ENCODE results near the gene CRHR2. TPM values are rescaled to one million over a fixed set of nuclear protein-coding genes. Genes with fewer than 3 reads are reported as not detected.
A peak's percentile ranks its signal among the peaks of the same experiment; 100 is the strongest.
"Not testable (repeated sequence)": the region's sequence is repeated elsewhere in the genome, so short reads cannot be mapped to it uniquely, and the experiment has no call there.

CRHR2 gene
- total and polyA plus RNA-seq, 2 of the 4 experiments (the other 2 are of a cell fraction) = not detected

DNA sequence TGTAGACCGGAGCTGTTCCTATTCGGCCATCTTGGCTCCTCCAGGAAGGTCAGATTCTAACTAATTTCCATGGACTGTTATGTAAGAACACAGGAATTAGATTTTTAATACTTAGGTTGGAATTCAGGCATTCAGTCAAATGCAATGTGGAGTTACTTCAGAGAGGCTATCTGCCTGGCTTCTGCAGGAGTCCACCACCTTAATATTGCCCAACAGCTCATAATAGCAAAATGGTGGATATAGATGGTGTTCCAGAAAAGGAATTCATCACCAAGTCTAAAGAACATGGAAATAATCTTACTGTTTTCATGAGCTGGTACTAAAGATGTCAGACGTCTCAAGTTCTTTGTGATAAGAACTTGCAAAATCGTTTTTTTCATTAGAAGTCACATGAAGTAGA lies 39.5 kb downstream of the CRHR2 start:
- no peak overlapping the region for H4K91ac ChIP-seq (ENCODE audit: insufficient read depth, low read depth, low read length)
- H2BK120ac ChIP-seq (ENCODE audit: low read depth, low read length) = no peak overlapping the region
- H3K27me3 ChIP-seq (ENCODE audit: control insufficient read depth, insufficient read depth, low read length) = no peaks in the 10 kb centered on the region
- peaks cover 11% of the 10 kb centered on the region; the same call in 1 of the 2 replicates for H4K20me1 ChIP-seq (ENCODE audit: insufficient read depth, low read length)
- H2BK5ac ChIP-seq (ENCODE audit: low read depth, low read length, poor library complexity, severe bottlenecking) = no peak overlapping the region
- no peak overlapping the region for H2AK5ac ChIP-seq (ENCODE audit: low read depth, low read length)
- no peak for ATAC-seq (ENCODE audit: low read depth)
- peaks cover 7 to 10% of the 10 kb centered on the region in 2 experiments; a peak in 2 of 4 replicates for H3K79me1 ChIP-seq (ENCODE audit: low read depth in 1 of 2, low read length in 2 of 2)
- no peak overlapping the region for H2BK20ac ChIP-seq (ENCODE audit: low read depth, low read length)
- POLR2A ChIA-PET (ENCODE audit: unreplicated experiment) = no interaction called here
- no peak overlapping the region for H4K8ac ChIP-seq (ENCODE audit: low read depth in 2 of 2, low read length in 2 of 2)
- intact Hi-C loops (cut with micrococcal nuclease) (no loop called here), dilution Hi-C loops (cut with HindIII; ENCODE audit: low sequenced_read_pairs, unreplicated experiment) (no loop called here), in situ Hi-C loops (cut with MboI; ENCODE audit: low sequenced_read_pairs) (no loop called here)
- H3K4me2 ChIP-seq (ENCODE audit: low read depth, low read length) = no peak overlapping the region
- WGBS, 2 experiments (ENCODE audit: extremely low coverage in 2 of 2, insufficient read length in 1 of 2) = no CpG with 5 or more reads among the region's 4 CpGs
- no peak overlapping the region for H3K9ac ChIP-seq (ENCODE audit: low read depth, low read length)
- no peaks in the 10 kb centered on the region for H3K4me1 ChIP-seq (ENCODE audit: control insufficient read depth, insufficient read depth, low read length)
- H3K4me3 ChIP-seq (ENCODE audit: insufficient read depth, low read depth, low read length) = no peak overlapping the region
- BruUV-seq (replicated peaks) = no TSS peak
- H3K9me3 ChIP-seq (ENCODE audit: control insufficient read depth, insufficient read depth, low read length) = no peaks in the 10 kb centered on the region
- no peak for DNase-seq
- no peak overlapping the region for H2AK9ac ChIP-seq (replicated peaks; ENCODE audit: low read depth, low read length, poor library complexity)
- CTCF ChIA-PET = no interaction called here
- peaks cover 3% of the 10 kb centered on the region; the same call in 1 of the 2 replicates for H3K9me1 ChIP-seq (ENCODE audit: insufficient read depth, low read length)
- H2BK15ac ChIP-seq (ENCODE audit: low read depth, low read length) = no peak overlapping the region
- H2AFZ ChIP-seq (replicated peaks; ENCODE audit: low read length, poor library complexity) = no peak overlapping the region
- no peak overlapping the region for H3K4ac ChIP-seq (ENCODE audit: low read depth, low read length)
- no peak overlapping the region for H3K14ac ChIP-seq (replicated peaks; ENCODE audit: low read depth, low read length)
- H4K5ac ChIP-seq (ENCODE audit: low read depth, low read length) = no peak overlapping the region
- TF ChIP-seq MAZ (IDR thresholded peaks at IDR 0.05; ENCODE audit: borderline replicate concordance, low read depth, low read length) (no peak), CEBPB (IDR thresholded peaks at IDR 0.05; ENCODE audit: low read depth, low read length) (0 out of 2 replicates have a peak, but pooled peaks have one; percentile 13)
- no peak overlapping the region for H3K18ac ChIP-seq (ENCODE audit: low read depth, low read length)
- H3K27ac ChIP-seq (ENCODE audit: insufficient read depth, low read length) = no peak overlapping the region
- H3K23ac ChIP-seq (ENCODE audit: low read depth, low read length) = no peak overlapping the region
- H3K36me3 ChIP-seq (ENCODE audit: control insufficient read depth, insufficient read depth, low read length) = peaks cover 3% of the 10 kb centered on the region
- H3K56ac ChIP-seq (ENCODE audit: extremely low read depth, insufficient read depth, low read length) = no peak overlapping the region

- H4K5ac ChIP-seq (ENCODE audit: low read depth, low read length); H3K14ac ChIP-seq (replicated peaks; ENCODE audit: low read depth, low read length); H2BK15ac ChIP-seq (ENCODE audit: low read depth, low read length); H2AFZ ChIP-seq (replicated peaks; ENCODE audit: low read length, poor library complexity); H3K9me1 ChIP-seq (ENCODE audit: insufficient read depth, low read length); H3K27ac ChIP-seq (ENCODE audit: insufficient read depth, low read length); H3K4me2 ChIP-seq (ENCODE audit: low read depth, low read length); H2BK20ac ChIP-seq (ENCODE audit: low read depth, low read length); H2AK5ac ChIP-seq (ENCODE audit: low read depth, low read length); POLR2A ChIA-PET (ENCODE audit: unreplicated experiment); dilution Hi-C loops (cut with HindIII; ENCODE audit: low sequenced_read_pairs, unreplicated experiment); H2BK120ac ChIP-seq (ENCODE audit: low read depth, low read length); H3K4ac ChIP-seq (ENCODE audit: low read depth, low read length); H3K4me3 ChIP-seq (ENCODE audit: insufficient read depth, low read depth, low read length); H3K9me3 ChIP-seq (ENCODE audit: control insufficient read depth, insufficient read depth, low read length); H2BK5ac ChIP-seq (ENCODE audit: low read depth, low read length, poor library complexity, severe bottlenecking); H3K9ac ChIP-seq (ENCODE audit: low read depth, low read length); H3K36me3 ChIP-seq (ENCODE audit: control insufficient read depth, insufficient read depth, low read length); H4K91ac ChIP-seq (ENCODE audit: insufficient read depth, low read depth, low read length); H4K8ac ChIP-seq (ENCODE audit: low read depth in 2 of 2, low read length in 2 of 2); H3K4me1 ChIP-seq (ENCODE audit: control insufficient read depth, insufficient read depth, low read length); CTCF ChIA-PET; H3K18ac ChIP-seq (ENCODE audit: low read depth, low read length); intact Hi-C loops (cut with micrococcal nuclease); in situ Hi-C loops (cut with MboI; ENCODE audit: low sequenced_read_pairs); BruUV-seq (replicated peaks); H3K56ac ChIP-seq (ENCODE audit: extremely low read depth, insufficient read depth, low read length); H3K27me3 ChIP-seq (ENCODE audit: control insufficient read depth, insufficient read depth, low read length); H3K79me1 ChIP-seq (ENCODE audit: low read depth in 1 of 2, low read length in 2 of 2); H2AK9ac ChIP-seq (replicated peaks; ENCODE audit: low read depth, low read length, poor library complexity); ATAC-seq (ENCODE audit: low read depth); H3K23ac ChIP-seq (ENCODE audit: low read depth, low read length); DNase-seq: not testable (repeated sequence)
- no CpG with 5 or more reads among the region's 29 CpGs for WGBS, 2 experiments (ENCODE audit: extremely low coverage in 2 of 2, insufficient read length in 1 of 2)
- peaks cover 11% of the 10 kb centered on the region; the same call in 1 of the 2 replicates for H4K20me1 ChIP-seq (ENCODE audit: insufficient read depth, low read length)
Measured at GRCh38 chr7:30642322-30642721, 39.9 kb downstream of the CRHR2 start.
